Measurements from ENCODE around the gene CAMLG.

The CAMLG gene

DNA sequence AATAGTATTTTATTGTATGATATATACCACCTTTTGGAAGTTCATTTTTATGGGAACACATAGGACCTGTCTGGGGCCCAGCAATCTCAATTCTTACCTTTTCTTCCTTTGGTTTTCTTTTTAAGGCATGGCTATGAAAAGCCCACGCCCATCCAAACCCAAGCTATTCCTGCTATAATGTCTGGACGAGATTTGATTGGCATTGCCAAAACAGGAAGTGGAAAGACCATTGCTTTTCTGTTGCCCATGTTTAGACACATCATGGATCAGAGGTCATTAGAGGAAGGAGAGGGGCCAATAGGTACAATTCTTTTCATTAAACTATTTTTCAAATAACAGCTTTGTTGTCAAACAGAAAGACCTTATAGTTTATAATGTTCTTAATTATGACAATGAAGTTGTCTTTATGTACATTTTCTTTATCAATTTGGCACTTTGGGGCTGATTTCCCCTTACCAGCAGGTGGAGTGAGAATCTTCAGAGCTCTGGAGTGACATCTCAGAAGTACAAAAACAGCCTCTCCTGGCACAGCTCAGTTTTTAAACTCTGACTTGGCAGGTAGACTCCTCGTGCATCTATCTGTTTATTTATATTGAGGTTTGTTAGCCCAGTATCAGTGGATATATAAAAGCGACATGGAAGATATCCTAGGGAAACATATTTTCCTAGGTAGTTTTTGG, 46.0 kb downstream of the CAMLG start:
- DNase-seq (ENCODE audit: low read depth), result no peak

DNA sequence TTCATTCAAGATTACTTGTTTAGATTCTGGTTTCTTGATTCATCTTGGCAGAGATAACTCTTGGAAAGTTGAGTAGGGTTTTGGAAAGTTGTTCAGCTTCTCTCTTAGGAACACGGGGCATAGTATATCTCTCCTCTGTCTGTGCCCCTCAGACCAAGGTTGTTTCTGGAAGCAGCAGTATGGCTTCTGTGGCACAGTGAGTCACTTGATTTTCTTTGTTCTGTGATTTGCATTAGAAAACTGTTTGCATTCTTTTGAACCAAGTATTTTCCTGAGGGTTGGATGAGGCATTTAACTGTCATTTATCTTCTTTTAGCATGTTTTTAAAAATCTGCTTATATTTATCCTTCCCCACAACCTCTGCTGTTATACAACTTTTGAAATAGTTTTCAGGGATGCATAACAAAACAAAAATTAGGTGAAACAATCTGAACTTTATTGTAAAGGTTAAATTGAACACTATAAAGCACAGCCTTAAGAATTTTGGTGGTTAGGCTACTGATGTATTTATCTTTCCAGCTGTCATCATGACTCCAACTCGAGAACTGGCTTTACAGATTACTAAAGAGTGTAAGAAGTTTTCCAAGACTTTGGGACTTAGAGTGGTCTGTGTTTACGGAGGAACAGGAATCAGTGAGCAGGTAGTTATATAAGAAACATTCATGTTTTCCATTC, 46.7 kb downstream of the CAMLG start:
- DNase-seq (ENCODE audit: low read depth), result no peak

DNA sequence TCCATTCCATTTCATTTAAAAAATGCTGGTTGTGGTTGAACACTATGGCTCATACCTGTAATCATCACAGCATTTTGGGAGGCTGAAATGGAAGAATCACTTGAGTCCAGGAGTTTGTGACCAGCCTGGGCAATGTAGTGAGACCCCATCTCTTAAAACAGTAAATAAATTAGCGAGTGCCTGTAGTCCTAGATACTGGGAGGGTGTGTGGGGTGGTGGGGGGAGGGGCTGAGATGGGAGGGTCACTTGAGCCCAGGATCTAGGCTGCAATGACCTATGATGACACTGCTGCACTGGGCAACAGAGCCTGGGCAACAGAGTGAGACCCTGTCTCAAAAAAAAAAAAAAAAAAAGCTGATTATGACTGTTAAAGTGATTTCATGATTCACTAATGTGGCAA, 49.3 kb downstream of the CAMLG start:
- no peak for DNase-seq (ENCODE audit: low read depth)

DNA sequence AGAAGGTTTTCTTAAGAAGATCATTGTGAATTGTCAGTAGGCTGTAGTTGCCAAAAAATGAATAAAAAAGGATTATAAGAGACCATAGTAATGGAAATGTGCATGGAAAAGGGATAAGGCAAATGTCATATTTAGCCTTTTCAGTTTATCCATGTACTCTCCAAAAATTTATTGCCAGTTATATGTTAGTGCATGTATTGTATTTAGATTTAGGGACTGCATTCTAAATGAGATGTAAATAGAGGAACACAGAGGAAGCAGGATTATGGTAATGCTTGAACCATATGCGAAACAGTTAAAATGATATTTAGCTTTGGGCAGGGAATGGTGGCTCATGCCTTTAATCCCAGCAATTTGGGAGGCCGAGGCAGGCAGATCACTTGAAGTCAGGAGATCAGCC, 53.2 kb downstream of the CAMLG start:
- DNase-seq (ENCODE audit: low read depth), result no peak

DNA sequence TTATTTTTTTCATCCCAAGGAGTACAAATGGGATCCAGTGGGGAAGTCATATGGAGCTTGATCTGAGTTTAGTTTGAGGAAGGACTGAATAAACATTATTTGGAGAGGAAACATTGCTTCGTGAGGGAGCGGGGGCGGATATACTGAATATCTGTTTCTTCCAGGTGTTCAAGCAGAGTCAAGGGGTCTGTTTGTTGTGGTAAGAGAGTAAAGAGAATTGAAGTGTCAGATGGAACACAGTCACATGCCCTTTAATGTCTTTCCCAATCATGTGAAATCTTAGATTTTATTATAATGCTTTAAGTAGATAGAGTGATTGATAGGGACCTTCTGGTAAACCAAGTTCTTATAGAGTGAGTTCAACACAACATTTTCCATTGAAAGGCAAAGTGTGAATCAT, 53.9 kb downstream of the CAMLG start:
- DNase-seq (ENCODE audit: low read depth), result no peak

DNA sequence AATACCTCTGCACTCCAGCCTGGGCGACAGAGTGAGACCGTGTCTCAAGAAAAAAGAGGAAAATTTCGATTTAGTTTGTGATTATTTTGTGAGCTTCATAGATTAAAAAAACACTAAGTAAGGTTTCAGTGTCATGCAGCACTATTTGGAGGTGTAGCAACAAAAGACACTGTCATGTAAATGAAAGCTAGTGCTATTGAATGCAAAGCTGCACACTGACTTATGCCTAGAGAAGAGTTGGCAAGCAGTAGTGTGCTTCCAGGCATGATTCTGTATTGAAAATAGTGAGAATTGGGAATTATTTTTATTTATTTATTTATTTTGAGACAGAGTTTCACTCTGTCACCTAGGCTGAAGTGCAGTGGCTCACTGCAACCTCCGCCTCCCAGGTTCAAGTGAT, 54.8 kb downstream of the CAMLG start:
- no peak for DNase-seq (ENCODE audit: low read depth)

DNA sequence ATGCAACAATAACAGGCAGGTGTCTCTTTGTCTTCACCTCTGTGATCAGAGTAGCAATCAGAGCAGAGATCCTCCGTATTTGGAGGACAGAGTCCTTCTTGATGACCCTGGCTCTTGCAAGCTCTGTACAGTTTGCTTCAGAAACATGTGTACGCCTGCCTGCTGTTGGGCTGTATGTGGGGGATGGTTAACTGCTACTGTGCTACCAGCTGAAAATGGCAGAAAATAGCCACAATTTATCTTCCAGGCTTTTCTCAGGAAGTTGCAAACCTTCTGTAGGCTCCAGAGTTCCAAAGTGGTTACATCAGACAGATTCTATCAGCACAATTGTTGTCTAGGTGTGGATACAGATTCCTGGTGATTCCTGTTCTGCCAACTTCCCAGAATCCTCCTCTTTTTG, 55.7 kb downstream of the CAMLG start:
- DNase-seq (ENCODE audit: low read depth), result no peak

DNA sequence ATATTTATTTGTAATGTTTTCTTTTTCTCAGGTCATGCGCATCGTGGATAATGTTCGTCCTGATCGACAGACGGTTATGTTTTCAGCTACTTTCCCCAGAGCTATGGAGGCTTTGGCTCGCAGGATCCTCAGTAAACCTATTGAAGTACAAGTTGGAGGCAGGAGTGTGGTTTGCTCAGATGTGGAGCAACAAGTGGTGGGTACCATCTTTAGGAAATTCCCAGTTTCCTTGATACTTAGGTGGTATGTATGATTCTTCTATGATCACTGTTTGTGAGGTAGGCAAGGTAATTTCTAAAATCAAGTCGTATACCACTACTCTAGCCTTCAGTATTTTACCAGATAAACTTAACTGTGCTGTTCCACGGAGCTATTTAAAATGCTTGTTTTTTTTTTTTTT, 56.5 kb downstream of the CAMLG start:
- DNase-seq (ENCODE audit: low read depth), result no peak

DNA sequence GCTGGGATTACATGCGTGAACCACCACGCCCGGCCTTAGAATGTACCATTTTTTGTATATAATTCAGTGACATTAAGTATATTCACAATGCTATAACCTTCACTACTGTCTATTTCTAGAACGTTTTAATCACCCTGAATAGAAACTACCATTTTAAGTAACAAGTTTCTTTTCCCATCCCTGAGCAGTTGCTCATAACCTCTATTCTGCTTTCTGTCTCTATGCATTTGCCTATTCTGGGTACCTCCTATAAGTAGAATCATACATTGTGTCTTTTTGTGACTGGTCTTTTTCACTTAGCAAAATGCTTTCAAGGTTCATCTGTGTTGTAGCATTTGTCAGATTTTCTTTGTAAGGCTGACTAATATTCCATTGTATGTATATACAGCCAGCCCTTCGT, 60.1 kb downstream of the CAMLG start:
- no peak for DNase-seq (ENCODE audit: low read depth)

All from activated T-cell treated with anti-CD3 and anti-CD28 coated beads for 48 hours (primary cell).